H1 (cell line): ENCODE results near the gene BCL3. TPM values are rescaled to one million over a fixed set of nuclear protein-coding genes. Genes with fewer than 3 reads are reported as not detected.

Source experiments
- CTCF ChIA-PET: fragments of 300-600 bp; sonication (Branson Sonifier 250); formaldehyde crosslinking; loops from one replicate; lab custom pipeline; 2021; ENCODE audit not compliant: partially characterized antibody; lab: Charles Lee
- POLR2A ChIA-PET: fragments of 300-600 bp; sonication (Branson Sonifier 250); formaldehyde crosslinking; loops from one replicate; lab custom pipeline; 2021; ENCODE audit warnings: inconsistent platforms; ENCODE audit not compliant: partially characterized antibody; lab: Charles Lee
- DNase-seq, 2 experiments: peaks; one replicate each; pipeline versions ENCODE4 v3.0.0 to v3.0.0-alpha.2; 2010 to 2022; ENCODE audit warnings: low spot score in 2 of 2, low read depth in 1 of 2, mixed read lengths in 1 of 2
- FAIRE-seq: peaks from 2 replicates; lab custom pipeline; 2011; peaks lifted over from hg19 to GRCh38; lab: Jason Lieb, UNC
- H2AFZ ChIP-seq: 2 replicates; pipeline ENCODE4 v1.8.1; 2012; ENCODE audit warnings: low read length, inconsistent platforms
- H2AK5ac ChIP-seq: 2 replicates; pipeline ENCODE4 v1.6.1; 2013; ENCODE audit warnings: low read depth, low read length
- H2BK120ac ChIP-seq: replicated peaks from 2 replicates; pipeline ENCODE3; 2013; ENCODE audit warnings: low read depth, low read length, inconsistent platforms
- H2BK12ac ChIP-seq: 2 replicates; pipeline ENCODE4 v1.6.1; 2013; ENCODE audit warnings: low read depth, low read length
- H2BK15ac ChIP-seq: 2 replicates; pipeline ENCODE4 v1.6.1; 2013; ENCODE audit warnings: low read length
- H2BK20ac ChIP-seq: 2 replicates; pipeline ENCODE4 v1.6.1; 2013; ENCODE audit warnings: low read length
- H2BK5ac ChIP-seq: 2 replicates; pipeline ENCODE4 v1.6.1; 2013; ENCODE audit warnings: low read depth, low read length
- H3K14ac ChIP-seq: 2 replicates; pipeline ENCODE4 v1.6.1; 2013; ENCODE audit warnings: inconsistent platforms; ENCODE audit not compliant: insufficient read length
- H3K18ac ChIP-seq: 2 replicates; pipeline ENCODE4 v1.6.1; 2013; ENCODE audit warnings: low read length; ENCODE audit errors: extremely low read depth
- H3K23ac ChIP-seq: 2 replicates; pipeline ENCODE4 v1.6.1; 2013; ENCODE audit warnings: inconsistent platforms; ENCODE audit not compliant: insufficient read length
- H3K23me2 ChIP-seq: 2 replicates; pipeline ENCODE4 v1.6.1; 2013; ENCODE audit warnings: low read depth, low read length
- H3K27ac ChIP-seq: 2 replicates; pipeline ENCODE4 v1.6.1; 2011; ENCODE audit warnings: low read depth, low read length, inconsistent platforms
- H3K27me3 ChIP-seq, 4 experiments: replicated peaks in 1 of 4; 1 replicate in 1 of 4; 2 replicates in 3 of 4; pipeline versions ENCODE4 v1.6.1 to v1.8.1; 2011 to 2013; ENCODE audit warnings: low read length in 3 of 4, mild to moderate bottlenecking in 3 of 4, inconsistent platforms in 2 of 4, mixed read lengths in 2 of 4, moderate library complexity in 1 of 4; ENCODE audit not compliant: control insufficient read depth in 3 of 4, insufficient read depth in 3 of 4; ENCODE audit errors: extremely low read depth in 1 of 4
- H3K36me3 ChIP-seq, 4 experiments: 2 replicates each; pipeline versions ENCODE4 v1.6.1 to v1.8.1; 2011 to 2013; ENCODE audit warnings: mild to moderate bottlenecking in 4 of 4, low read length in 3 of 4, moderate library complexity in 2 of 4, control low read depth in 1 of 4, inconsistent platforms in 1 of 4; ENCODE audit not compliant: insufficient read depth in 4 of 4, control insufficient read depth in 2 of 4
- H3K4ac ChIP-seq: replicated peaks from 2 replicates; pipeline ENCODE3; 2013; ENCODE audit warnings: low read length, low read depth, mixed read lengths, inconsistent platforms; ENCODE audit not compliant: insufficient read length
- H3K4me1 ChIP-seq, 4 experiments: replicated peaks in 1 of 4; 1 replicate in 1 of 4; 2 replicates in 3 of 4; pipeline versions ENCODE4 v1.6.1 to v1.8.1; 2011 to 2013; ENCODE audit warnings: low read length in 3 of 4, inconsistent platforms in 2 of 4, mixed read lengths in 1 of 4; ENCODE audit not compliant: insufficient read depth in 4 of 4, control insufficient read depth in 3 of 4
- H3K4me2 ChIP-seq, 2 experiments: 2 replicates each; pipeline versions ENCODE4 v1.6.1 to v1.8.1; 2011 to 2013; ENCODE audit warnings: low read depth in 2 of 2, low read length in 2 of 2, control low read depth in 1 of 2, inconsistent platforms in 1 of 2, mild to moderate bottlenecking in 1 of 2; ENCODE audit not compliant: insufficient read depth in 1 of 2
- H3K4me3 ChIP-seq, 4 experiments: fragments of 200-600, 300-600 bp in 1 of 4; sonication (generic), shearing (Covaris generic), sonication (Bioruptor Twin) in 1 of 4; 2 replicates each; pipeline versions ENCODE4 v1.5.1 to v1.8.1; 2011 to 2016; ENCODE audit warnings: low read length in 4 of 4, low read depth in 3 of 4, control low read depth in 2 of 4, inconsistent platforms in 2 of 4, mild to moderate bottlenecking in 2 of 4, mixed read lengths in 1 of 4, moderate library complexity in 1 of 4; ENCODE audit not compliant: insufficient read depth in 2 of 4; ENCODE audit errors: extremely low read depth in 1 of 4
- H3K56ac ChIP-seq: replicated peaks from 2 replicates; pipeline ENCODE3; 2013; ENCODE audit warnings: low read depth, mild to moderate bottlenecking, mixed read lengths, low read length, inconsistent platforms; ENCODE audit not compliant: insufficient read length
- H3K79me1 ChIP-seq: 2 replicates; pipeline ENCODE4 v1.6.1; 2013; ENCODE audit warnings: low read depth, low read length, control low read depth
- H3K79me2 ChIP-seq, 2 experiments: 2 replicates each; pipeline versions ENCODE4 v1.6.1 to v1.8.1; 2012 to 2013; ENCODE audit warnings: low read length in 2 of 2, mild to moderate bottlenecking in 2 of 2, inconsistent platforms in 1 of 2; ENCODE audit not compliant: insufficient read depth in 2 of 2, control insufficient read depth in 1 of 2
- H3K9ac ChIP-seq, 4 experiments: replicated peaks in 1 of 4; 1 replicate in 1 of 4; 2 replicates in 3 of 4; pipeline versions ENCODE4 v1.6.1 to v1.8.1; 2011 to 2013; ENCODE audit warnings: low read depth in 3 of 4, low read length in 3 of 4, control low read depth in 2 of 4, mild to moderate bottlenecking in 2 of 4, moderate library complexity in 2 of 4, inconsistent platforms in 1 of 4; ENCODE audit errors: extremely low read depth in 1 of 4
- H3K9me3 ChIP-seq, 2 experiments: 2 replicates each; pipeline versions ENCODE4 v1.6.1 to v1.8.1; 2012 to 2013; ENCODE audit warnings: mild to moderate bottlenecking in 2 of 2, moderate library complexity in 2 of 2, control low read depth in 1 of 2, inconsistent platforms in 1 of 2, low read depth in 1 of 2, low read length in 1 of 2, mixed read lengths in 1 of 2; ENCODE audit not compliant: insufficient read depth in 2 of 2
- H4K20me1 ChIP-seq, 2 experiments: replicated peaks in 1 of 2; 2 replicates each; pipeline versions ENCODE3 to v1.8.1; 2011 to 2013; ENCODE audit warnings: inconsistent platforms in 2 of 2, low read length in 2 of 2, mild to moderate bottlenecking in 1 of 2; ENCODE audit not compliant: insufficient read depth in 2 of 2, control insufficient read depth in 1 of 2
- H4K5ac ChIP-seq: 2 replicates; pipeline ENCODE4 v1.6.1; 2013; ENCODE audit warnings: low read length, low read depth, mixed read lengths, inconsistent platforms; ENCODE audit not compliant: insufficient read length
- H4K8ac ChIP-seq: 2 replicates; pipeline ENCODE4 v1.8.0; 2013; ENCODE audit warnings: mild to moderate bottlenecking, moderate library complexity, low read length, inconsistent platforms; ENCODE audit not compliant: insufficient read depth; ENCODE audit errors: extremely low read depth
- H4K91ac ChIP-seq: replicated peaks from 2 replicates; pipeline ENCODE3; 2013; ENCODE audit warnings: low read length, mixed read lengths, inconsistent platforms; ENCODE audit not compliant: insufficient read length
- HDAC6 ChIP-seq: IDR thresholded peaks from one replicate; pipeline ENCODE4 v1.7.1; 2012; ENCODE audit warnings: low read depth, mild to moderate bottlenecking, inconsistent platforms, low read length, moderate library complexity
- NANOG ChIP-seq: IDR thresholded peaks from 2 replicates; pipeline ENCODE4 v1.6.1; 2011; ENCODE audit warnings: low read length, low read depth, mild to moderate bottlenecking, inconsistent platforms; ENCODE audit not compliant: insufficient read depth, poor library complexity, severe bottlenecking
- ZNF274 ChIP-seq: IDR thresholded peaks from 2 replicates; pipeline ENCODE4 v1.7.0; 2012; ENCODE audit warnings: low read length, borderline replicate concordance; ENCODE audit errors: extremely low read depth
- WGBS, 2 experiments: shearing (Covaris generic) in 1 of 2; methylation state at CpG; one replicate each; pipeline versions ENCODE4 v1.1.6 to v1.1.7; 2013 to 2015; ENCODE audit warnings: low lambda C conversion rate in 2 of 2, mixed read lengths in 2 of 2, inconsistent platforms in 1 of 2, low coverage in 1 of 2, missing lambda C conversion rate in 1 of 2; ENCODE audit not compliant: insufficient replicate concordance in 2 of 2, insufficient coverage in 1 of 2, insufficient read length in 1 of 2; ENCODE audit errors: extremely low coverage in 1 of 2, missing lambda C conversion rate in 1 of 2; 5-methylcytosine and 5-hydroxymethylcytosine counted together
- polyA plus RNA-seq, 7 experiments: library from polyadenylated mRNA; depleted of rRNA in 3 of 7; stranded (reverse) in 5 of 7; unstranded in 2 of 7; fragments of >200 nt in 5 of 7; fragments of 200-250 nt in 2 of 7; gene quantifications; 1 replicate in 5 of 7; 2 replicates in 1 of 7; 4 replicates in 1 of 7; pipeline versions ENCODE4 v1.2.1 to v1.2.3, GENCODE V29; 2011 to 2013; ENCODE audit warnings: missing spikeins in 2 of 7, mixed read lengths in 2 of 7
- total RNA-seq: library from RNA; stranded (reverse); fragmentation: NEBNext Ultra II Directional; extraction: Animal tissue kit (Norgen Biotek cat#: 25700); gene quantifications from 2 replicates; pipeline ENCODE4 v1.2.1, GENCODE V29; 2021

The BCL3 gene
- total and polyA plus RNA-seq, 2 of the 8 experiments (the other 6 are each of a cell fraction or from before 2014, with no cell fraction given), result 0.88 to 2.4 TPM

- H3K79me1 ChIP-seq, result no peaks in the 10 kb centered on the region
- TF ChIP-seq HDAC6 (no peak), ZNF274 (no peak), NANOG (no peak)
- TF ChIP-seq, all 59 proteins: peak for 0
- Histone ChIP-seq H3K9me3 (no peaks in the 10 kb centered on the region), H2BK5ac (no peak overlapping the region), H3K27me3 (peaks cover 0 to 3% (median 0%) of the 10 kb centered on the region in 4 experiments; a peak in 1 of 7 replicates), H3K23ac (no peak overlapping the region), H4K20me1 (no peaks in the 10 kb centered on the region), H3K36me3 (no peaks in the 10 kb centered on the region), H3K4me3 (no peak overlapping the region), H2BK120ac (no peak overlapping the region), H3K27ac (no peak overlapping the region), H3K18ac (no peak overlapping the region), H3K9ac (no peak overlapping the region), H3K79me2 (no peaks in the 10 kb centered on the region), H2BK15ac (no peak overlapping the region), H2AFZ (no peak overlapping the region), H2BK20ac (no peak overlapping the region), H2BK12ac (no peak overlapping the region), H3K56ac (no peak overlapping the region), H3K4me2 (no peak overlapping the region), H3K23me2 (no peaks in the 10 kb centered on the region), H4K5ac (no peak overlapping the region), H2AK5ac (no peak overlapping the region), H3K4me1 (peaks cover 0 to 4% (median 2%) of the 10 kb centered on the region in 4 experiments; a peak in 4 of 7 replicates), H3K14ac (no peak overlapping the region), H4K8ac (no peak overlapping the region), H3K4ac (no peak overlapping the region), H4K91ac (no peak overlapping the region)
- no peak for DNase-seq
- CTCF ChIA-PET, result interaction anchor here (0.6 to 9.4 kb wide), 7 partner anchors 10 to 1603 kb away, joined by 3 to 91 read pairs (median 7); no protein-coding TSS in a partner anchor
- POLR2A ChIA-PET, result interaction anchor here (0.8 kb wide), 1 partner anchor 10 kb away, joined by 3 read pairs; no protein-coding TSS in a partner anchor
- FAIRE-seq, result no peak
- 82% methylated on average over 2 of the region's 2 CpGs; no CpG with 5 or more reads in 1 of the 2 experiments for WGBS, 2 experiments
Observed at GRCh38 chr19:44738136-44738535, 10.4 kb upstream of the BCL3 start.
